Sigmoid colon (tissue), 7 donors: ENCODE measurements around the gene SDHD. TPM values are rescaled to one million over a fixed set of nuclear protein-coding genes. Genes with fewer than 3 reads are reported as not detected.
"Not testable (repeated sequence)": the region's sequence is repeated elsewhere in the genome, so short reads cannot be mapped to it uniquely, and the experiment has no call there.

Experiments used
- DNase-seq: peaks from one replicate; pipeline ENCODE4 v3.0.0-alpha.2; 2019
- H3K27ac ChIP-seq, 4 donors: fragments of 200-600 bp; sonication (generic); one replicate each; pipeline ENCODE4 v1.5.1; 2016 to 2019; ENCODE audit warnings: mild to moderate bottlenecking in 1 of 4
- H3K27me3 ChIP-seq, 3 donors: fragments of 200-600 bp; sonication (generic); one replicate each; pipeline ENCODE4 v1.5.1; 2019; ENCODE audit warnings: mild to moderate bottlenecking in 1 of 3
- H3K36me3 ChIP-seq, 4 donors: fragments of 200-600 bp; sonication (generic); one replicate each; pipeline ENCODE4 v1.5.1; 2016 to 2019
- H3K4me1 ChIP-seq, 4 donors: fragments of 200-600 bp; sonication (generic); one replicate each; pipeline ENCODE4 v1.5.1; 2017 to 2019
- H3K4me3 ChIP-seq, 4 donors: fragments of 200-600 bp; sonication (generic); one replicate each; pipeline ENCODE4 v1.5.1; 2017 to 2019; ENCODE audit warnings: mild to moderate bottlenecking in 2 of 4, moderate library complexity in 1 of 4
- H3K9me3 ChIP-seq, 4 donors: fragments of 200-600 bp in 3 of 4; sonication (generic) in 3 of 4; one replicate each; pipeline versions ENCODE4 v1.5.1 to v1.6.1; 2013 to 2019
- EP300 ChIP-seq, 4 donors: sonication (generic); formaldehyde crosslinking; IDR thresholded peaks; one replicate each; pipeline ENCODE4 v1.6.1; 2017; ENCODE audit warnings: antibody characterized with exemption in 4 of 4
- POLR2A ChIP-seq, 2 donors: fragments of 450-650 bp; IDR thresholded peaks; one replicate each; pipeline ENCODE4 v1.6.1; 2016; ENCODE audit warnings: antibody characterized with exemption in 2 of 2, mild to moderate bottlenecking in 2 of 2, moderate library complexity in 2 of 2
- POLR2AphosphoS5 ChIP-seq, 4 donors: sonication (generic); formaldehyde crosslinking; IDR thresholded peaks; one replicate each; pipeline ENCODE4 v1.6.1; 2017; ENCODE audit warnings: antibody characterized with exemption in 4 of 4
- WGBS, 2 donors: extraction: QIAGEN DNeasy Blood & Tissue Kit; methylation state at CpG; one replicate each; pipeline ENCODE4 v1.1.7; 2013; 5-methylcytosine and 5-hydroxymethylcytosine counted together
- intact Hi-C: fragments of 100-400 bp; cut with DNase I; formaldehyde crosslinking; loops from one replicate; pipeline ENCODE4 v1.15.1; 2023
- polyA plus RNA-seq, 3 donors: library from polyadenylated mRNA; stranded (reverse); fragments of 200-250 nt; gene quantifications; one replicate each; pipeline ENCODE4 v1.2.3, GENCODE V29; 2013
- total RNA-seq, 4 donors: library from RNA; depleted of rRNA; stranded (reverse); fragments of >200 nt; gene quantifications; one replicate each; pipeline ENCODE4 v1.1.0, GENCODE V29; 2016
- TF ChIP-seq, protein P1 (sequence below), 4 experiments: fragments of 450-650 bp in 3 of 4; fragments of 200-600 bp in 1 of 4; IDR thresholded peaks; one replicate each; pipeline ENCODE4 v1.5.1; 2016 to 2019; ENCODE audit warnings: antibody characterized with exemption in 4 of 4, mild to moderate bottlenecking in 3 of 4, moderate library complexity in 2 of 4
- donor health status: healthy with polysubstance abuse.
- donor health status: Bipolar disorder and iron deficiency.
- donor health status: healthy.

The SDHD gene
- total and polyA plus RNA-seq, 7 donors, result 96.4 to 545 (median 160) TPM

DNA sequence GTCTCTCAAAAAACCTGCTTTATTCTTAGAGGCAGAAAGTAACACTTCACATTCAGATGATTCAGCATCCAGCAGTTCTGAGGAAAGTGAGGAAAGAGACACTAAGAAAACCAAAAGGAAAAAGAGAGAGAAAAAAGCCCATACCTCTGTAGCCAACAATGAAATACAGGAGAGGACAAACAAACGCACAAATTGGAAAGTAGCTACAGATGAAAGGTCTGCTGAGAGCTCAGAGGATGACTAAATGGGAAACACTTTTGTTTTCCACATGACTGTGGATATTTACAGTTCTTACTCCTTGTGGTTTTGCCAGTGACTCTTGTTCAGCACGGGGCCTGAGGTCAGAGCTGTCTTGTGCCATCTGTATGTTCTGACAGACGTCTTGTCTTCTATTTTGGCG is 3.9 kb upstream of the SDHD start:
- Histone ChIP-seq H3K27me3 (no peaks in the 10 kb centered on the region), H3K4me3 (no peak overlapping the region), H3K36me3 (peaks cover 8 to 76% (median 47%) of the 10 kb centered on the region in 4 donors), H3K4me1 (peaks cover 0 to 14% (median 13%) of the 10 kb centered on the region in 4 donors), H3K27ac (no peak overlapping the region), H3K9me3 (no peaks in the 10 kb centered on the region)
- intact Hi-C loops, result no loop called here
- no peak for TF ChIP-seq POLR2A (IDR thresholded peaks at IDR 0.05)
- no peak for TF ChIP-seq EP300 (IDR thresholded peaks at IDR 0.05)
- TF ChIP-seq POLR2AphosphoS5 (IDR thresholded peaks at IDR 0.05), result no peak
- TF ChIP-seq, protein P1, sequence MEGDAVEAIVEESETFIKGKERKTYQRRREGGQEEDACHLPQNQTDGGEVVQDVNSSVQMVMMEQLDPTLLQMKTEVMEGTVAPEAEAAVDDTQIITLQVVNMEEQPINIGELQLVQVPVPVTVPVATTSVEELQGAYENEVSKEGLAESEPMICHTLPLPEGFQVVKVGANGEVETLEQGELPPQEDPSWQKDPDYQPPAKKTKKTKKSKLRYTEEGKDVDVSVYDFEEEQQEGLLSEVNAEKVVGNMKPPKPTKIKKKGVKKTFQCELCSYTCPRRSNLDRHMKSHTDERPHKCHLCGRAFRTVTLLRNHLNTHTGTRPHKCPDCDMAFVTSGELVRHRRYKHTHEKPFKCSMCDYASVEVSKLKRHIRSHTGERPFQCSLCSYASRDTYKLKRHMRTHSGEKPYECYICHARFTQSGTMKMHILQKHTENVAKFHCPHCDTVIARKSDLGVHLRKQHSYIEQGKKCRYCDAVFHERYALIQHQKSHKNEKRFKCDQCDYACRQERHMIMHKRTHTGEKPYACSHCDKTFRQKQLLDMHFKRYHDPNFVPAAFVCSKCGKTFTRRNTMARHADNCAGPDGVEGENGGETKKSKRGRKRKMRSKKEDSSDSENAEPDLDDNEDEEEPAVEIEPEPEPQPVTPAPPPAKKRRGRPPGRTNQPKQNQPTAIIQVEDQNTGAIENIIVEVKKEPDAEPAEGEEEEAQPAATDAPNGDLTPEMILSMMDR (IDR thresholded peaks at IDR 0.05), result no peak
- 76 to 77% methylated on average over 4 of the region's 4 CpGs for whole genome bisulfite sequencing, 2 donors
- no peak for DNase-seq

DNA sequence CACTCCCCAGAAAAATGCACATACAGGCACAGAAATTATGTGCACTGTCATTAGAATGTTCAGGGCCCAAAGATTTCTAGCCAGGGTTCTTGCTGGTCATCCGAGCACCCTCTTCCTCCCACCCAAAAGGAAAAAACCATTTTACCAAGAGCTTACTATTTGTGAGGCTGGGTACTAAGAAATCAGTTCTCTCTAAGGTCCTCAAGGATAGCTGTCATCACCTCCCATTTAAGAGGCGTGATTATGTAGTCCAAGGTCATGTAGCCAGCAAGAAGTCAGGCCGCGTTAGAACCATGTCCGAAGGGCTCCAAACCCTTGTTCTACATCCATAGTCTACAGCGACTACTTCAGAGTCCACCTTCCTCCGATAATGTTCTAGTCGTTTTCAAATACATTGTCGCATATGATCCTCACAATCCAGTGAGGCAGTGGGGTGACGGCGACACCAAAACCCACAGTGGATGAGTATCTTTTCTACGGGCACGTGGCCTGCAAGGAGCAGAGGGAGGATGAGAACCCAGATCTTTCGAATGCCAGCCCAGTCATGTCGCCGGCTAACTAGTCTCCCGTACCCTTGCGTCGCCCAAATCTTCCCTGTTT is 751 bp upstream of the SDHD start:
- no peak for DNase-seq
- no peaks in the 10 kb centered on the region for H3K27me3 ChIP-seq
- H3K4me3 ChIP-seq, result peak overlapping the region; percentile 74 to 81 (median 75)
- TF ChIP-seq POLR2A (IDR thresholded peaks at IDR 0.05), result no peak
- TF ChIP-seq EP300 (IDR thresholded peaks at IDR 0.05), result no peak
- no peak for TF ChIP-seq POLR2AphosphoS5 (IDR thresholded peaks at IDR 0.05)
- TF ChIP-seq, protein P1 (IDR thresholded peaks at IDR 0.05), result no peak
- peaks cover 5 to 76% (median 43%) of the 10 kb centered on the region in 4 donors for H3K36me3 ChIP-seq
- peak overlapping the region; percentile 81 to 86 (median 82) for H3K27ac ChIP-seq
- H3K9me3 ChIP-seq, result no peaks in the 10 kb centered on the region
- intact Hi-C loops, result loop anchor here (5.0 kb wide), 1 partner anchor 209 kb away; the partner anchor contains the start of genes CFAP68 and FDXACB1
- peaks cover 0 to 38% (median 33%) of the 10 kb centered on the region in 4 donors for H3K4me1 ChIP-seq
- WGBS, 2 donors, result 3 to 6% methylated on average over 19 of the region's 19 CpGs

DNA sequence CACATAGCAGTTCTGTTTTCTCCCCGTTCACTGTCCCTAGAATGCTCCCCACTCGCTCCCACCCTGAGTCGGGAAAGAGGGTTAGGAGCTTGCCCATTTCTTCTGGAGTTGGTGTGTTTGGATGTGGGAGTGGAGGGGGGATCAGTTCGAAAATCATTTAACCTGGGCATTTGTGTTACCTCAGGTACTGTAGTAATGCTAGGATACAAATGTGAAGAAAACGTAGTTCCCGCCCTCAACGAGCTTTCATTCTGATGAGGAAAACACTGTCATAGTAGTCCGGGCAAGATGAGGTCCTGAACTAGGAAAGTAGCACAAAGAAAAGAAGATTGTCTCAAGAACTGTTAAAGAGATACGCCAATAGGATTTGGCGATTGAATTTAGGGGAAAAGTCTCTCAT is 539 bp downstream of the SDHD start:
- intact Hi-C loops, result loop anchor here (5.0 kb wide), 1 partner anchor 210 kb away; the partner anchor contains the start of genes CFAP68 and FDXACB1
- peak overlapping the region; percentile 74 to 81 (median 75) for H3K4me3 ChIP-seq
- H3K36me3 ChIP-seq, result peaks cover 15 to 76% (median 51%) of the 10 kb centered on the region in 4 donors
- DNase-seq, result no peak
- WGBS, 2 donors, result 18% methylated on average over 10 of the region's 10 CpGs
- H3K27me3 ChIP-seq, result no peaks in the 10 kb centered on the region
- H3K27ac ChIP-seq, result peak overlapping the region; percentile 81 to 86 (median 82)
- TF ChIP-seq, protein P1 (IDR thresholded peaks at IDR 0.05), result no peak
- no peak for TF ChIP-seq POLR2A (IDR thresholded peaks at IDR 0.05)
- no peak for TF ChIP-seq EP300 (IDR thresholded peaks at IDR 0.05)
- TF ChIP-seq POLR2AphosphoS5 (IDR thresholded peaks at IDR 0.05), result no peak
- peaks cover 0 to 38% (median 33%) of the 10 kb centered on the region in 4 donors for H3K4me1 ChIP-seq
- H3K9me3 ChIP-seq, result no peaks in the 10 kb centered on the region

DNA sequence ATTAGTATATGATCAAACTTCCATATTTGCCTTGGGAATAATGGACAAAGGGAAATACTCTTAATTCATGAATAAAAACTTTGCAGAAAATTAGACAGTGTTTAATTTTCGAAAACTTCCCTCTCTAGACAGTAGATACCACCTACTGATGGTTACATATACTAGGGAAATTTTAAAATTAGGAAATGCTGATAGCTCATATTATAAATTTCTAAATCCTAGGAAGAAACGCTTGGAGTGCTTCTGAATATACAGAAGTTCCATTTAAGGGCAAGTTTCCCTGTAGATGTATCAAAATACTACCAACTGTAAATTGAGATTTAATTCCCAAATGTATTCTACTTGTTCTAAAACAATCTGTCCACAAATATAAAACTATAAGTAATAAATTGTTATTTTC is 8.6 kb downstream of the SDHD start:
- H3K27me3 ChIP-seq, H3K4me1 ChIP-seq, intact Hi-C loops, H3K9me3 ChIP-seq, H3K4me3 ChIP-seq, H3K27ac ChIP-seq, DNase-seq: not testable (repeated sequence)
- 97 to 98% methylated on average over 2 of the region's 2 CpGs for WGBS, 2 donors
- peaks cover 19 to 79% (median 33%) of the 10 kb centered on the region in 4 donors for H3K36me3 ChIP-seq

DNA sequence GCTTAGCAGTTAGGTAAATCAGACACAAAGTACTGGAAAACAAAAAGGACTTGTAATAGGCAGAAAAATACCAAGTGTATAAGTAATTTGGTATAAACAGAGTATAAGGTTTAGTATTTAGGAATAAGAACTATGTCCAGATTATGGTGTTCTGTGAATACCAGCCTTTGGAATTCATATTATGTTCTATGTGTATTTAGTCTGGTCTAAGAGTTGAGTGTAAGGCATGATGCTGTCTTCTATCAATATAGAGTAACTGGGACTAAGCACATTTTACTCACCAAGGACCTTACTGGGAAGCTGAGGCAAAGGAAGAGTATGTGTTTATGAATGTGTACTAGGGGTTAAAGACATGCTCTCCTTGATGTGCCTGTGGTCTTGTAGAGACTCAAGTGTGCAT is 9.5 kb downstream of the SDHD start:
- TF ChIP-seq POLR2A (IDR thresholded peaks at IDR 0.05) (no peak), POLR2AphosphoS5 (IDR thresholded peaks at IDR 0.05) (no peak), EP300 (IDR thresholded peaks at IDR 0.05) (no peak)
- TF ChIP-seq, protein P1 (IDR thresholded peaks at IDR 0.05), result no peak
- Histone ChIP-seq H3K36me3 (peaks cover 11 to 70% (median 27%) of the 10 kb centered on the region in 4 donors), H3K4me1 (no peaks in the 10 kb centered on the region), H3K27ac (no peak overlapping the region), H3K4me3 (no peak overlapping the region), H3K9me3 (no peaks in the 10 kb centered on the region), H3K27me3 (no peaks in the 10 kb centered on the region)
- DNase-seq, result no peak
- intact Hi-C loops, result no loop called here
